Keratinocyte (primary cell): ENCODE measurements around the gene KRTAP20-1. TPM values are rescaled to one million over a fixed set of nuclear protein-coding genes. Genes with fewer than 3 reads are reported as not detected.

Experiments used
- DNase-seq: peaks from one replicate; pipeline ENCODE4 v3.0.0-alpha.2; 2011; ENCODE audit warnings: low read depth, missing footprints, low spot score
- FAIRE-seq: peaks from 2 replicates; lab custom pipeline; 2011; peaks lifted over from hg19 to GRCh38; lab: Jason Lieb, UNC
- H2AFZ ChIP-seq: 2 replicates; pipeline ENCODE4 v1.6.0; 2012; ENCODE audit warnings: low read length, control low read depth, inconsistent platforms; ENCODE audit not compliant: control insufficient read depth
- H3K27ac ChIP-seq: 2 replicates; pipeline ENCODE4 v1.5.1; 2011; ENCODE audit warnings: low read length; ENCODE audit not compliant: control insufficient read depth, insufficient read depth
- H3K27me3 ChIP-seq: 3 replicates; pipeline ENCODE4 v1.6.0; 2011; ENCODE audit warnings: low read length; ENCODE audit not compliant: control insufficient read depth, insufficient read depth; ENCODE audit errors: extremely low read depth
- H3K36me3 ChIP-seq, 2 experiments: 2 replicates in 1 of 2; 3 replicates in 1 of 2; pipeline ENCODE4 v1.5.1; 2011; ENCODE audit warnings: low read length in 2 of 2, mild to moderate bottlenecking in 1 of 2; ENCODE audit not compliant: control insufficient read depth in 2 of 2, insufficient read depth in 2 of 2; ENCODE audit errors: extremely low read depth in 1 of 2
- H3K4me1 ChIP-seq: 3 replicates; pipeline ENCODE4 v1.5.1; 2011; ENCODE audit warnings: low read length; ENCODE audit not compliant: control insufficient read depth, insufficient read depth; ENCODE audit errors: extremely low read depth
- H3K4me2 ChIP-seq: 3 replicates; pipeline ENCODE4 v1.6.0; 2011; ENCODE audit warnings: low read depth, low read length; ENCODE audit not compliant: control insufficient read depth, insufficient read depth; ENCODE audit errors: extremely low read depth
- H3K4me3 ChIP-seq, 3 experiments: fragments of 200-600 bp in 1 of 3; sonication (generic) in 1 of 3; 2 replicates in 2 of 3; 3 replicates in 1 of 3; pipeline ENCODE4 v1.5.1; 2011 to 2016; ENCODE audit warnings: low read length in 3 of 3, mild to moderate bottlenecking in 3 of 3, control low read depth in 2 of 3, inconsistent platforms in 1 of 3, low read depth in 1 of 3, mixed read lengths in 1 of 3, mixed run types in 1 of 3, moderate library complexity in 1 of 3; ENCODE audit not compliant: control insufficient read depth in 2 of 3, insufficient read depth in 2 of 3; ENCODE audit errors: extremely low read depth in 1 of 3
- H3K79me2 ChIP-seq: 2 replicates; pipeline ENCODE4 v1.6.0; 2012; ENCODE audit warnings: low read length; ENCODE audit not compliant: control insufficient read depth, insufficient read depth
- H3K9ac ChIP-seq: 3 replicates; pipeline ENCODE4 v1.6.0; 2011; ENCODE audit warnings: low read length; ENCODE audit not compliant: control insufficient read depth, insufficient read depth; ENCODE audit errors: extremely low read depth
- H3K9me1 ChIP-seq: 3 replicates; pipeline ENCODE4 v1.6.0; 2011; ENCODE audit warnings: low read length; ENCODE audit not compliant: control insufficient read depth, insufficient read depth; ENCODE audit errors: extremely low read depth
- H3K9me3 ChIP-seq: 2 replicates; pipeline ENCODE4 v1.5.1; 2012; ENCODE audit warnings: low read depth, low read length; ENCODE audit not compliant: control insufficient read depth
- H4K20me1 ChIP-seq: 3 replicates; pipeline ENCODE4 v1.6.0; 2011; ENCODE audit warnings: low read length; ENCODE audit not compliant: control insufficient read depth, insufficient read depth; ENCODE audit errors: extremely low read depth
- CTCF ChIP-seq, 3 experiments: IDR thresholded peaks in 1 of 3; conservative IDR thresholded peaks in 1 of 3; optimal IDR thresholded peaks in 1 of 3; 2 replicates in 2 of 3; 3 replicates in 1 of 3; pipeline versions ENCODE3 to v1.5.1; 2011; ENCODE audit warnings: low read length in 3 of 3, mild to moderate bottlenecking in 3 of 3, moderate library complexity in 2 of 3, control low read depth in 1 of 3, inconsistent platforms in 1 of 3; ENCODE audit not compliant: insufficient read depth in 2 of 3; ENCODE audit errors: extremely low read depth in 1 of 3
- EZH2 ChIP-seq: IDR thresholded peaks from one replicate; pipeline ENCODE4 v1.6.1; 2012; ENCODE audit warnings: inconsistent platforms, mild to moderate bottlenecking, low read length, moderate library complexity
- dilution Hi-C: fragments of 300-500 bp; cut with MboI; formaldehyde crosslinking; loops from one replicate; pipeline ENCODE4 v1.7.0; 2020; ENCODE audit warnings: low sequenced_read_pairs; ENCODE audit not compliant: extremely low pct_ligation_motif_present
- polyA plus RNA-seq, 5 experiments: library from polyadenylated mRNA; depleted of rRNA in 3 of 5; stranded (reverse) in 3 of 5; stranded (forward) in 1 of 5; unstranded in 1 of 5; fragments of >200 nt; gene quantifications; 1 replicate in 1 of 5; 2 replicates in 3 of 5; 3 replicates in 1 of 5; pipeline versions ENCODE4 v1.2.1 to v1.2.3, GENCODE V29; 2011 to 2012; ENCODE audit warnings: missing spikeins in 2 of 5, low read depth in 1 of 5, low replicate concordance in 1 of 5
- small RNA-seq, 3 experiments: library from RNA; depleted of rRNA; stranded (forward); fragments of <200 nt; gene quantifications; one replicate each; pipeline ENCODE3, GENCODE V24; 2012; ENCODE audit warnings: low read depth in 3 of 3, low replicate concordance in 1 of 3; ENCODE audit not compliant: insufficient read length in 3 of 3

The KRTAP20-1 gene
- polyA plus RNA-seq, 1 donor (not counting 4 experiments of a cell fraction or from before 2014, with no cell fraction given) = not detected

- H3K4me3 ChIP-seq = no peak overlapping the region
- H3K27me3 ChIP-seq = no peaks in the 10 kb centered on the region
- DNase-seq (no peak), FAIRE-seq (no peak)
- no peaks in the 10 kb centered on the region for H3K9me1 ChIP-seq
- dilution Hi-C loops = no loop called here
- H3K36me3 ChIP-seq = no peaks in the 10 kb centered on the region
- H3K9me3 ChIP-seq = no peaks in the 10 kb centered on the region
- TF ChIP-seq CTCF (optimal IDR thresholded peaks at IDR 0.05 in 1 of 3, IDR thresholded peaks at IDR 0.05 in 1 of 3, conservative IDR thresholded peaks at IDR 0.05 in 1 of 3; ENCODE audit: extremely low read depth in 1 of 3, insufficient read depth in 2 of 3, low read length in 3 of 3) = no peak
- TF ChIP-seq EZH2 = no peak
- no peak overlapping the region for H2AFZ ChIP-seq
- no peaks in the 10 kb centered on the region for H3K4me1 ChIP-seq
- H3K9ac ChIP-seq = no peak overlapping the region
- no peaks in the 10 kb centered on the region for H3K79me2 ChIP-seq
- H3K4me2 ChIP-seq = no peak overlapping the region
- no peak overlapping the region for H3K27ac ChIP-seq
- H4K20me1 ChIP-seq = no peaks in the 10 kb centered on the region
Observed at GRCh38 chr21:30652891-30653290, 36.7 kb downstream of the KRTAP20-1 start.

Small RNA genes within 50 kb of the gene (small RNA-seq; reads per million reads assigned to genes)
- gene KRTAP20-1 (0 reads per million in 3 experiments), gene KRTAP20-3 (0 reads per million in 3 experiments), gene KRTAP20-4 (0 reads per million in 3 experiments), gene KRTAP22-1 (0 reads per million in 3 experiments), gene KRTAP22-2 (0 reads per million in 3 experiments)

Other genes with a start within 250 kb of the KRTAP20-1 start
- gene KRTAP13-2, start 244.2 kb upstream of the KRTAP20-1 start, polyA plus RNA-seq = not detected in 3 replicates
- not detected in 3 replicates for gene KRTAP13-1, start 220.4 kb upstream of the KRTAP20-1 start, polyA plus RNA-seq
- gene KRTAP13-3, start 190.5 kb upstream of the KRTAP20-1 start, polyA plus RNA-seq = not detected in 3 replicates
- not detected in 3 replicates for gene KRTAP13-4, start 186.2 kb upstream of the KRTAP20-1 start, polyA plus RNA-seq
- not detected in 3 replicates for gene KRTAP15-1, start 176.2 kb upstream of the KRTAP20-1 start, polyA plus RNA-seq
- 0.44 to 0.72 TPM in 2 of 3 replicates, not detected in the other for gene KRTAP19-1, start 136.1 kb upstream of the KRTAP20-1 start, polyA plus RNA-seq
- gene KRTAP19-2, start 129.0 kb upstream of the KRTAP20-1 start, polyA plus RNA-seq = not detected in 3 replicates
- not detected in 3 replicates for gene KRTAP19-3, start 124.4 kb upstream of the KRTAP20-1 start, polyA plus RNA-seq
- not detected in 3 replicates for gene KRTAP19-4, start 119.3 kb upstream of the KRTAP20-1 start, polyA plus RNA-seq
- gene KRTAP19-5, start 114.3 kb upstream of the KRTAP20-1 start, polyA plus RNA-seq = not detected in 3 replicates
- not detected in 3 replicates for gene KRTAP19-6, start 74.6 kb upstream of the KRTAP20-1 start, polyA plus RNA-seq
- not detected in 3 replicates for gene KRTAP19-7, start 55.1 kb upstream of the KRTAP20-1 start, polyA plus RNA-seq
- gene KRTAP22-2, start 26.0 kb upstream of the KRTAP20-1 start, polyA plus RNA-seq = not detected in 3 replicates
- gene KRTAP6-3, start 24.0 kb upstream of the KRTAP20-1 start, polyA plus RNA-seq = not detected in 3 replicates
- not detected in 3 replicates for gene KRTAP6-2, start 17.5 kb upstream of the KRTAP20-1 start, polyA plus RNA-seq
- not detected in 3 replicates for gene KRTAP22-1, start 15.3 kb upstream of the KRTAP20-1 start, polyA plus RNA-seq
- gene KRTAP6-1, start 2.5 kb upstream of the KRTAP20-1 start, polyA plus RNA-seq = not detected in 3 replicates
- gene KRTAP20-4, start 4.2 kb downstream of the KRTAP20-1 start, polyA plus RNA-seq = not detected in 3 replicates
- gene KRTAP20-2, start 18.8 kb downstream of the KRTAP20-1 start, polyA plus RNA-seq = not detected in 3 replicates
- gene KRTAP20-3, start 26.4 kb downstream of the KRTAP20-1 start, polyA plus RNA-seq = not detected in 3 replicates
- gene KRTAP21-3, start 102.4 kb downstream of the KRTAP20-1 start, polyA plus RNA-seq = not detected in 3 replicates
- gene KRTAP21-2, start 130.8 kb downstream of the KRTAP20-1 start, polyA plus RNA-seq = not detected in 3 replicates
- not detected in 3 replicates for gene KRTAP21-1, start 139.0 kb downstream of the KRTAP20-1 start, polyA plus RNA-seq
- not detected in 3 replicates for gene KRTAP8-1, start 196.8 kb downstream of the KRTAP20-1 start, polyA plus RNA-seq
- gene KRTAP7-1, start 213.3 kb downstream of the KRTAP20-1 start, polyA plus RNA-seq = not detected in 3 replicates